ENCODE measurements around the gene CCDC158. TPM values are rescaled to one million over a fixed set of nuclear protein-coding genes. Genes with fewer than 3 reads are reported as not detected.
A peak's percentile ranks its signal among the peaks of the same experiment; 100 is the strongest.

CCDC158 gene
- total and polyA plus RNA-seq, 4 donors: 0.04 to 0.37 (median 0.14) TPM

DNA sequence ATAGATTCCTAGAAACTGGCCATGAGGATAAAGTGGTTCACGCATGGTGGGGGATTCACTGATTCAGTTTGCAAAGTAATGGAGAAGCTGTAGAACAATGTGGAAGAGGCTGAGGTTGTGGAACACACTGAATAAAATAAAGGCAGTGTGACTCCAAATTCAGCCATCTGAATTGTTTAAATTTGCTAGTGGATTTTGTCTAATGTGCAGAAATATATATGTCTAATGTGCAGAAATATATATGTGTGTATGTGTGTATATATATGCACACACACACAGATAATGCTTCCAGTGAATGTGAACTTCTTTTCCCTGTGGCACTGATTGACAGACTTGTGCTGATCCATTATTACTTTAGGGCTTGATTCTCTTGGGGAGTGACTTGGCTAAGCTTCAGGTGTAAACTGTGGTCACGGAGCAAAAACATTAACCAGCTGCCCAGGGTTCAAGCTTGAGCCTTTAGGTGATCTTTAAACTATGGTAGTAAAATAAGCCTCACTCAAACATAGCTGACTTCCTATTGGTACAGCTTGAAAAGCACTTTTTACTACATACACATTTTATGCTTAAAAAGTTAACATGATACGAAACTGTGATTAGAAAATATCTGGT is 110.9 kb downstream of the CCDC158 start:
- no peaks in the 10 kb centered on the region for H3K27me3 ChIP-seq (ENCODE audit: control insufficient read depth in 3 of 3, insufficient read depth in 3 of 3, low read length in 2 of 3)
- no peak overlapping the region for H3K4me3 ChIP-seq
- TF ChIP-seq, protein P1, sequence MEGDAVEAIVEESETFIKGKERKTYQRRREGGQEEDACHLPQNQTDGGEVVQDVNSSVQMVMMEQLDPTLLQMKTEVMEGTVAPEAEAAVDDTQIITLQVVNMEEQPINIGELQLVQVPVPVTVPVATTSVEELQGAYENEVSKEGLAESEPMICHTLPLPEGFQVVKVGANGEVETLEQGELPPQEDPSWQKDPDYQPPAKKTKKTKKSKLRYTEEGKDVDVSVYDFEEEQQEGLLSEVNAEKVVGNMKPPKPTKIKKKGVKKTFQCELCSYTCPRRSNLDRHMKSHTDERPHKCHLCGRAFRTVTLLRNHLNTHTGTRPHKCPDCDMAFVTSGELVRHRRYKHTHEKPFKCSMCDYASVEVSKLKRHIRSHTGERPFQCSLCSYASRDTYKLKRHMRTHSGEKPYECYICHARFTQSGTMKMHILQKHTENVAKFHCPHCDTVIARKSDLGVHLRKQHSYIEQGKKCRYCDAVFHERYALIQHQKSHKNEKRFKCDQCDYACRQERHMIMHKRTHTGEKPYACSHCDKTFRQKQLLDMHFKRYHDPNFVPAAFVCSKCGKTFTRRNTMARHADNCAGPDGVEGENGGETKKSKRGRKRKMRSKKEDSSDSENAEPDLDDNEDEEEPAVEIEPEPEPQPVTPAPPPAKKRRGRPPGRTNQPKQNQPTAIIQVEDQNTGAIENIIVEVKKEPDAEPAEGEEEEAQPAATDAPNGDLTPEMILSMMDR (IDR thresholded peaks at IDR 0.05; ENCODE audit: control extremely low read depth, extremely low read depth): no peak
- H3K4me1 ChIP-seq (ENCODE audit: control insufficient read depth in 5 of 5, insufficient read depth in 5 of 5, low read length in 5 of 5): peaks cover 0 to 20% (median 9%) of the 10 kb centered on the region in 5 donors
- H3K9me3 ChIP-seq (ENCODE audit: control insufficient read depth in 4 of 4, insufficient read depth in 3 of 4, low read length in 3 of 4): peaks cover 0 to 3% (median 0%) of the 10 kb centered on the region in 4 donors
- H3K9ac ChIP-seq (ENCODE audit: insufficient read depth in 1 of 2, low read length in 2 of 2): no peak overlapping the region
- H3K36me3 ChIP-seq (ENCODE audit: control insufficient read depth in 4 of 4, insufficient read depth in 4 of 4, low read length in 4 of 4): peaks cover 0 to 8% (median 4%) of the 10 kb centered on the region in 4 donors
- DNase-seq: no peak
- no peak overlapping the region for H3K27ac ChIP-seq (ENCODE audit: low read depth in 1 of 2, low read length in 1 of 2)
- ATAC-seq (ENCODE audit: insufficient read depth, low FRiP score): no peak
- 96 to 98% methylated on average over 3 of the region's 3 CpGs for WGBS, 2 donors

GRCh38 chr4:76308548-76308947 is 112.4 kb downstream of the CCDC158 start:
- WGBS, 2 donors: 61 to 70% methylated on average over 6 of the region's 6 CpGs
- Histone ChIP-seq H3K36me3 (ENCODE audit: control insufficient read depth in 4 of 4, insufficient read depth in 4 of 4, low read length in 4 of 4) (peaks cover 0 to 11% (median 4%) of the 10 kb centered on the region in 4 donors), H3K4me1 (ENCODE audit: control insufficient read depth in 5 of 5, insufficient read depth in 5 of 5, low read length in 5 of 5) (peaks cover 0 to 20% (median 9%) of the 10 kb centered on the region in 5 donors), H3K9me3 (ENCODE audit: control insufficient read depth in 4 of 4, insufficient read depth in 3 of 4, low read length in 3 of 4) (no peaks in the 10 kb centered on the region), H3K9ac (ENCODE audit: insufficient read depth in 1 of 2, low read length in 2 of 2) (no peak overlapping the region), H3K27ac (ENCODE audit: low read depth in 1 of 2, low read length in 1 of 2) (peak overlapping the region in 1 of 2 donors; percentile 52), H3K4me3 (no peak overlapping the region), H3K27me3 (ENCODE audit: control insufficient read depth in 3 of 3, insufficient read depth in 3 of 3, low read length in 2 of 3) (no peaks in the 10 kb centered on the region)
- ATAC-seq (ENCODE audit: insufficient read depth, low FRiP score) (no peak), DNase-seq (peak; percentile 62 to 65 (median 64))
- TF ChIP-seq, protein P1 (IDR thresholded peaks at IDR 0.05; ENCODE audit: control extremely low read depth, extremely low read depth): no peak

DNA sequence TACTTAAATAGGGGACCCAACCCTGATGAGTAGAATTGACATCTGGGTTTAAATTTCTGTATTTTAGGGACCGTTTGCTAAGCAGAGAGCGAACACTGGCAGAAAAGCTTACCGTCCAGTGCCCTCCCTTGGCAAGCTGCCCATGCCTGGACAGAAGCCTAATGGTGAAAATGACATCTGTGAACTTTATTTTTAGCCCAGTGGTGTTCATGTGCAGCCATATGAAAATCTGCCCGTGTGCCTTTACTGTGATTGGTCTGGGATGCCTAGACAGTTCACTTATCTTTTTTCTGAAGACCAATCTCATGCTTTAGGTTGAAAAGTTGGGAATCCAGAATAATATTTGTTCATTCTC is 113.3 kb downstream of the CCDC158 start:
- no peaks in the 10 kb centered on the region for H3K9me3 ChIP-seq (ENCODE audit: control insufficient read depth in 4 of 4, insufficient read depth in 3 of 4, low read length in 3 of 4)
- peak overlapping the region in 1 of 2 donors; percentile 92 for H3K27ac ChIP-seq (ENCODE audit: low read depth in 1 of 2, low read length in 1 of 2)
- H3K36me3 ChIP-seq (ENCODE audit: control insufficient read depth in 4 of 4, insufficient read depth in 4 of 4, low read length in 4 of 4): peaks cover 0 to 11% (median 4%) of the 10 kb centered on the region in 4 donors
- H3K4me3 ChIP-seq: peak overlapping the region; percentile 73
- ATAC-seq (ENCODE audit: insufficient read depth, low FRiP score) (no peak), DNase-seq (no peak)
- peaks cover 0 to 20% (median 10%) of the 10 kb centered on the region in 5 donors for H3K4me1 ChIP-seq (ENCODE audit: control insufficient read depth in 5 of 5, insufficient read depth in 5 of 5, low read length in 5 of 5)
- H3K27me3 ChIP-seq (ENCODE audit: control insufficient read depth in 3 of 3, insufficient read depth in 3 of 3, low read length in 2 of 3): no peaks in the 10 kb centered on the region
- H3K9ac ChIP-seq (ENCODE audit: insufficient read depth in 1 of 2, low read length in 2 of 2): no peak overlapping the region
- TF ChIP-seq, protein P1 (IDR thresholded peaks at IDR 0.05; ENCODE audit: control extremely low read depth, extremely low read depth): no peak
- 53 to 55% methylated on average over 4 of the region's 4 CpGs for WGBS, 2 donors

Measured in lung (tissue), 12 donors.